IMR-90 (cell line): ENCODE results near the gene DHRSX. TPM values are rescaled to one million over a fixed set of nuclear protein-coding genes. Genes with fewer than 3 reads are reported as not detected.

Experiments
- ATAC-seq: fragments of 200-7000 bp; cut with Tn5 transposase; 2 replicates; pipeline ENCODE4 v1.9.1; 2020; ENCODE audit warnings: low read depth, mild to moderate bottlenecking, moderate library complexity
- BruUV-seq: library from RNA; stranded (reverse); fragments of 400-500 nt; replicated peaks from 2 replicates; lab custom pipeline; 2021; lab: Mats Ljungman, UMichigan
- CTCF ChIA-PET: fragments of 300-600 bp; formaldehyde crosslinking; extraction: SDS; loops from one replicate; lab custom pipeline; 2021; ENCODE audit warnings: antibody characterized with exemption; lab: Yijun Ruan, JAX
- POLR2A ChIA-PET: fragments of 300-600 bp; sonication (Branson Sonifier 250); formaldehyde crosslinking; loops from one replicate; lab custom pipeline; 2022; ENCODE audit warnings: antibody characterized with exemption; ENCODE audit not compliant: unreplicated experiment; lab: Charles Lee
- DNase-seq: peaks from one replicate; pipeline ENCODE4 v3.0.0; 2013
- H2AFZ ChIP-seq: replicated peaks from 2 replicates; pipeline ENCODE3; 2013; ENCODE audit warnings: low read length, mild to moderate bottlenecking; ENCODE audit not compliant: poor library complexity
- H2AK5ac ChIP-seq: 2 replicates; pipeline ENCODE4 v1.6.1; 2013; ENCODE audit warnings: low read depth, low read length, inconsistent platforms
- H2AK9ac ChIP-seq: replicated peaks from 2 replicates; pipeline ENCODE3; 2013; ENCODE audit warnings: mild to moderate bottlenecking, low read depth, low read length, moderate library complexity; ENCODE audit not compliant: poor library complexity
- H2BK120ac ChIP-seq: 2 replicates; pipeline ENCODE4 v1.6.1; 2013; ENCODE audit warnings: low read depth, low read length, inconsistent platforms
- H2BK15ac ChIP-seq: 3 replicates; pipeline ENCODE4 v1.6.1; 2013; ENCODE audit warnings: low read depth, low read length, inconsistent platforms
- H2BK20ac ChIP-seq: 2 replicates; pipeline ENCODE4 v1.6.1; 2013; ENCODE audit warnings: low read depth, mild to moderate bottlenecking, inconsistent platforms, low read length, moderate library complexity
- H2BK5ac ChIP-seq: 2 replicates; pipeline ENCODE4 v1.6.1; 2013; ENCODE audit warnings: mild to moderate bottlenecking, low read depth, low read length, inconsistent platforms; ENCODE audit not compliant: poor library complexity, severe bottlenecking
- H3K14ac ChIP-seq: replicated peaks from 2 replicates; pipeline ENCODE4 v1.6.1; 2013; ENCODE audit warnings: low read depth, low read length, inconsistent platforms
- H3K18ac ChIP-seq: 2 replicates; pipeline ENCODE4 v1.6.1; 2013; ENCODE audit warnings: low read depth, low read length, control low read depth
- H3K23ac ChIP-seq: 2 replicates; pipeline ENCODE4 v1.6.1; 2013; ENCODE audit warnings: low read depth, low read length, inconsistent platforms
- H3K27ac ChIP-seq: 2 replicates; pipeline ENCODE4 v1.5.1; 2013; ENCODE audit warnings: mild to moderate bottlenecking, control low read depth, low read length; ENCODE audit not compliant: insufficient read depth
- H3K27me3 ChIP-seq: 2 replicates; pipeline ENCODE4 v1.6.1; 2013; ENCODE audit warnings: low read length; ENCODE audit not compliant: control insufficient read depth, insufficient read depth
- H3K36me3 ChIP-seq: 2 replicates; pipeline ENCODE4 v1.6.1; 2013; ENCODE audit warnings: low read length, mixed read lengths; ENCODE audit not compliant: control insufficient read depth, insufficient read depth
- H3K4ac ChIP-seq: 2 replicates; pipeline ENCODE4 v1.6.1; 2013; ENCODE audit warnings: low read depth, low read length, inconsistent platforms
- H3K4me1 ChIP-seq: 2 replicates; pipeline ENCODE4 v1.6.1; 2013; ENCODE audit warnings: low read length, mixed read lengths; ENCODE audit not compliant: control insufficient read depth, insufficient read depth
- H3K4me2 ChIP-seq: 2 replicates; pipeline ENCODE4 v1.6.1; 2013; ENCODE audit warnings: low read depth, mild to moderate bottlenecking, control low read depth, low read length, moderate library complexity
- H3K4me3 ChIP-seq: 2 replicates; pipeline ENCODE4 v1.5.1; 2013; ENCODE audit warnings: low read depth, mild to moderate bottlenecking, control low read depth, low read length, moderate library complexity; ENCODE audit not compliant: insufficient read depth
- H3K56ac ChIP-seq: 2 replicates; pipeline ENCODE4 v1.6.1; 2013; ENCODE audit warnings: low read length, inconsistent platforms; ENCODE audit not compliant: insufficient read depth; ENCODE audit errors: extremely low read depth
- H3K79me1 ChIP-seq, 2 experiments: 2 replicates each; pipeline ENCODE4 v1.6.1; 2013; ENCODE audit warnings: low read length in 2 of 2, inconsistent platforms in 1 of 2, low read depth in 1 of 2
- H3K9ac ChIP-seq: 2 replicates; pipeline ENCODE4 v1.6.1; 2013; ENCODE audit warnings: low read depth, low read length, control low read depth
- H3K9me1 ChIP-seq: 2 replicates; pipeline ENCODE4 v1.6.1; 2013; ENCODE audit warnings: low read length, inconsistent platforms; ENCODE audit not compliant: insufficient read depth
- H3K9me3 ChIP-seq: 2 replicates; pipeline ENCODE4 v1.6.1; 2013; ENCODE audit warnings: low read length; ENCODE audit not compliant: control insufficient read depth, insufficient read depth
- H4K20me1 ChIP-seq: 2 replicates; pipeline ENCODE4 v1.6.1; 2013; ENCODE audit warnings: low read length, inconsistent platforms; ENCODE audit not compliant: insufficient read depth
- H4K5ac ChIP-seq: 2 replicates; pipeline ENCODE4 v1.6.1; 2013; ENCODE audit warnings: mild to moderate bottlenecking, low read depth, low read length, control low read depth
- H4K8ac ChIP-seq, 2 experiments: 2 replicates each; pipeline ENCODE4 v1.6.1; 2013; ENCODE audit warnings: low read depth in 2 of 2, low read length in 2 of 2, control low read depth in 1 of 2, inconsistent platforms in 1 of 2
- H4K91ac ChIP-seq: 2 replicates; pipeline ENCODE4 v1.6.1; 2013; ENCODE audit warnings: low read depth, low read length, inconsistent platforms; ENCODE audit not compliant: insufficient read depth
- BHLHE40 ChIP-seq: fragments of 150-350 bp; IDR thresholded peaks from 2 replicates; pipeline ENCODE4 v1.6.1; 2016; ENCODE audit warnings: mild to moderate bottlenecking, low read depth, low read length
- CEBPB ChIP-seq: IDR thresholded peaks from 2 replicates; pipeline ENCODE4 v1.6.1; 2012; ENCODE audit warnings: low read depth, low read length, improper control_type of control experiment
- CHD1 ChIP-seq: IDR thresholded peaks from 2 replicates; pipeline ENCODE4 v1.6.1; 2012; ENCODE audit warnings: low read depth, low read length, improper control_type of control experiment
- FOS ChIP-seq: fragments of 150-350 bp; IDR thresholded peaks from 2 replicates; pipeline ENCODE4 v1.6.1; 2016; ENCODE audit warnings: low read depth, low read length
- MAFK ChIP-seq: IDR thresholded peaks from 2 replicates; pipeline ENCODE4 v1.6.1; 2012; ENCODE audit warnings: low read depth, low read length, improper control_type of control experiment
- MXI1 ChIP-seq: IDR thresholded peaks from 2 replicates; pipeline ENCODE4 v1.6.1; 2012; ENCODE audit warnings: low read depth, mild to moderate bottlenecking, low read length, moderate library complexity, borderline replicate concordance
- RFX5 ChIP-seq: IDR thresholded peaks from 2 replicates; pipeline ENCODE4 v1.8.0; 2012; ENCODE audit warnings: low read depth, mild to moderate bottlenecking, low read length, moderate library complexity
- SMC3 ChIP-seq: fragments of 150-350 bp; IDR thresholded peaks from 2 replicates; pipeline ENCODE4 v1.6.1; 2016; ENCODE audit warnings: low read depth, mild to moderate bottlenecking, antibody characterized with exemption, low read length, moderate library complexity
- USF2 ChIP-seq: fragments of 150-350 bp; IDR thresholded peaks from 2 replicates; pipeline ENCODE4 v1.6.1; 2017; ENCODE audit warnings: mild to moderate bottlenecking, antibody characterized with exemption, low read length, low read depth
- WGBS, 2 experiments: methylation state at CpG; one replicate each; pipeline versions ENCODE4 v1.1.5 to v1.1.7; 2013; ENCODE audit warnings: missing lambda C conversion rate in 2 of 2; ENCODE audit not compliant: insufficient read length in 1 of 2; ENCODE audit errors: extremely low coverage in 2 of 2; 5-methylcytosine and 5-hydroxymethylcytosine counted together
- dilution Hi-C: fragments of 300-500 bp; cut with HindIII; formaldehyde crosslinking; loops from one replicate; pipeline ENCODE4 v1.14.3; 2018; ENCODE audit warnings: low sequenced_read_pairs; ENCODE audit not compliant: unreplicated experiment
- in situ Hi-C: fragments of 300-500 bp; cut with MboI; formaldehyde crosslinking; loops from 3 replicates; pipeline ENCODE4 v1.14.3; 2019; ENCODE audit warnings: low sequenced_read_pairs, inconsistent platforms, mixed read lengths
- intact Hi-C: fragments of 100-400 bp; cut with micrococcal nuclease; formaldehyde crosslinking; loops from 2 replicates; pipeline ENCODE4 v1.10.0; 2022
- polyA plus RNA-seq, 3 experiments: library from polyadenylated mRNA; depleted of rRNA; stranded (reverse); fragments of >200 nt; gene quantifications; 2 replicates each; pipeline ENCODE4 v1.2.3, GENCODE V29; 2012; ENCODE audit warnings: low replicate concordance in 1 of 3
- total RNA-seq: library from RNA; depleted of rRNA; stranded (reverse); fragments of >200 nt; gene quantifications from 2 replicates; pipeline ENCODE4 v1.2.3, GENCODE V29; 2012
- TF ChIP-seq, protein P1 (sequence below): fragments of 150-350 bp; IDR thresholded peaks from 2 replicates; pipeline ENCODE4 v1.6.1; 2016; ENCODE audit warnings: low read depth, mild to moderate bottlenecking, low read length, moderate library complexity, borderline replicate concordance
- TF ChIP-seq, protein P2 (sequence below): conservative IDR thresholded peaks from 2 replicates; pipeline ENCODE4 v1.5.1; 2012; ENCODE audit warnings: mild to moderate bottlenecking, low read depth, low read length, improper control_type of control experiment

DHRSX gene
- total and polyA plus RNA-seq, 2 of the 4 experiments (the other 2 are of a cell fraction), result 26.2 to 38.0 TPM

DNA sequence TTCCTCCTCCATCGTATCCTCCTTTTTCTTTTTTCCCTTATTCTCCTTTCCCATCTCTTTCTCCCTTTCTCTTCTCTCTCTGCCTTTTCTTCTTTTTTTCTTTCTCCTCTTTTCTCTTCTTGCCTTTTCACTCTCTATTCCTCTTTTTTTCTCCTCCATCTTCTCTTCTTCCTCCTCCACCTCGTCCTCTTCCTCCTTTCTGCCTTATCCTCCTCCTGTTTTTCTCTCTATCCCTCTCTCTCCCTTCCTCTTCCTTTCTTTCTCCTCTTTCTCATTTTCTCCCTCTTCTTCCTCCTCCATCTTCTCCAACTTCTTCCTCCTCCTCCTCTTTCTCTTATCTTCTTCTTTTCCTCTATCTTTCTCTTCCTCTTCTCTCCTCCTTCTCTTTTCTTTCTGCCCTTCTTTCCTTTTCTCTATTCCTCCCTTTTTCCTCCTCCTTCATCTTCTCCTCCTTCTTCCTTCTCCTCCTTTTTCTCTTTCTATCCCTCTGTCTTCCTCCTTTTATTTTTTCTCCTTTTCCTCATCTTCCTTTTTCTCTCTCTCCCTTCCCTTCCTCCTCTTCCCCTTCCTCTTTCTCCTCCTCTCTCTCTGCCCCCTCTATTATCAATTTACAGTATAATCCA, 269.1 kb downstream of the DHRSX start:
- no peak overlapping the region for H2BK120ac ChIP-seq
- CTCF ChIA-PET, result no interaction called here
- no peak overlapping the region for H2BK15ac ChIP-seq
- H4K20me1 ChIP-seq, result no peaks in the 10 kb centered on the region
- H3K23ac ChIP-seq, result no peak overlapping the region
- 0 out of 4 replicates have a peak, but pooled peaks cover 2 to 3% of the 10 kb centered on the region in 2 experiments for H3K79me1 ChIP-seq
- no peak overlapping the region for H2AK9ac ChIP-seq
- no peaks in the 10 kb centered on the region; the same call in 1 of the 2 replicates for H3K9me3 ChIP-seq
- H2BK5ac ChIP-seq, result no peak overlapping the region
- H4K91ac ChIP-seq, result no peak overlapping the region
- ATAC-seq, result no peak
- H3K4me2 ChIP-seq, result no peak overlapping the region
- TF ChIP-seq CHD1 (no peak), MAFK (no peak), SMC3 (no peak), BHLHE40 (no peak), USF2 (no peak), RFX5 (no peak), MXI1 (no peak), FOS (no peak), CEBPB (no peak)
- TF ChIP-seq, protein P1, sequence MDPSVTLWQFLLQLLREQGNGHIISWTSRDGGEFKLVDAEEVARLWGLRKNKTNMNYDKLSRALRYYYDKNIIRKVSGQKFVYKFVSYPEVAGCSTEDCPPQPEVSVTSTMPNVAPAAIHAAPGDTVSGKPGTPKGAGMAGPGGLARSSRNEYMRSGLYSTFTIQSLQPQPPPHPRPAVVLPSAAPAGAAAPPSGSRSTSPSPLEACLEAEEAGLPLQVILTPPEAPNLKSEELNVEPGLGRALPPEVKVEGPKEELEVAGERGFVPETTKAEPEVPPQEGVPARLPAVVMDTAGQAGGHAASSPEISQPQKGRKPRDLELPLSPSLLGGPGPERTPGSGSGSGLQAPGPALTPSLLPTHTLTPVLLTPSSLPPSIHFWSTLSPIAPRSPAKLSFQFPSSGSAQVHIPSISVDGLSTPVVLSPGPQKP, result no peak
- TF ChIP-seq, protein P2, sequence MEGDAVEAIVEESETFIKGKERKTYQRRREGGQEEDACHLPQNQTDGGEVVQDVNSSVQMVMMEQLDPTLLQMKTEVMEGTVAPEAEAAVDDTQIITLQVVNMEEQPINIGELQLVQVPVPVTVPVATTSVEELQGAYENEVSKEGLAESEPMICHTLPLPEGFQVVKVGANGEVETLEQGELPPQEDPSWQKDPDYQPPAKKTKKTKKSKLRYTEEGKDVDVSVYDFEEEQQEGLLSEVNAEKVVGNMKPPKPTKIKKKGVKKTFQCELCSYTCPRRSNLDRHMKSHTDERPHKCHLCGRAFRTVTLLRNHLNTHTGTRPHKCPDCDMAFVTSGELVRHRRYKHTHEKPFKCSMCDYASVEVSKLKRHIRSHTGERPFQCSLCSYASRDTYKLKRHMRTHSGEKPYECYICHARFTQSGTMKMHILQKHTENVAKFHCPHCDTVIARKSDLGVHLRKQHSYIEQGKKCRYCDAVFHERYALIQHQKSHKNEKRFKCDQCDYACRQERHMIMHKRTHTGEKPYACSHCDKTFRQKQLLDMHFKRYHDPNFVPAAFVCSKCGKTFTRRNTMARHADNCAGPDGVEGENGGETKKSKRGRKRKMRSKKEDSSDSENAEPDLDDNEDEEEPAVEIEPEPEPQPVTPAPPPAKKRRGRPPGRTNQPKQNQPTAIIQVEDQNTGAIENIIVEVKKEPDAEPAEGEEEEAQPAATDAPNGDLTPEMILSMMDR, result no peak
- H2AK5ac ChIP-seq, result no peak overlapping the region
- dilution Hi-C loops (no loop called here), in situ Hi-C loops (no loop called here), intact Hi-C loops (no loop called here)
- H3K4ac ChIP-seq, result no peak overlapping the region
- no peak overlapping the region for H4K8ac ChIP-seq
- no peak overlapping the region for H3K9ac ChIP-seq
- no peak overlapping the region for H2BK20ac ChIP-seq
- WGBS, 2 experiments, result 85 to 100% methylated on average over 2 of the region's 2 CpGs
- no TSS peak for BruUV-seq
- no peak overlapping the region for H3K4me3 ChIP-seq
- no peak overlapping the region for H4K5ac ChIP-seq
- H2AFZ ChIP-seq, result no peak overlapping the region
- no peak overlapping the region for H3K56ac ChIP-seq
- H3K9me1 ChIP-seq, result no peaks in the 10 kb centered on the region
- no peaks in the 10 kb centered on the region for H3K27me3 ChIP-seq
- peaks cover 13% of the 10 kb centered on the region for H3K36me3 ChIP-seq
- no peak overlapping the region for H3K14ac ChIP-seq
- POLR2A ChIA-PET, result no interaction called here
- H3K27ac ChIP-seq, result no peak overlapping the region
- H3K4me1 ChIP-seq, result no peaks in the 10 kb centered on the region
- H3K18ac ChIP-seq, result no peak overlapping the region
- no peak for DNase-seq
